K562 (cell line): ENCODE data around the gene ATP8B4. TPM values are rescaled to one million over a fixed set of nuclear protein-coding genes. Genes with fewer than 3 reads are reported as not detected.

Experiments
- ATAC-seq: fragments of 200-7000 bp; cut with Tn5 transposase; 3 replicates; pipeline ENCODE4 v1.9.1; 2020; ENCODE audit warnings: moderate library complexity
- BruUV-seq: library from RNA; stranded (reverse); fragments of 400-500 nt; replicated peaks from 2 replicates; lab custom pipeline; 2021; lab: Mats Ljungman, UMichigan
- CTCF ChIA-PET: fragments of 300-600 bp; formaldehyde crosslinking; extraction: SDS; loops from one replicate; lab custom pipeline; 2021; ENCODE audit warnings: low intra/inter-chr PET ratio; lab: Yijun Ruan, JAX
- POLR2A ChIA-PET: fragments of 300-600, 350-650 bp; sonication (Branson Sonifier 250); formaldehyde crosslinking; extraction: SDS; loops from one replicate; lab custom pipeline; 2021; ENCODE audit warnings: antibody characterized with exemption, inconsistent platforms; lab: Yijun Ruan, JAX
- DNase-seq, 4 experiments: peaks; one replicate each; pipeline versions ENCODE4 v3.0.0 to v3.0.0-alpha.2; 2011 to 2018; ENCODE audit warnings: low spot score in 3 of 4, mixed read lengths in 3 of 4; ENCODE audit errors: extremely low read depth in 1 of 4
- FAIRE-seq: peaks from 2 replicates; lab custom pipeline; 2011; peaks lifted over from hg19 to GRCh38; lab: Jason Lieb, UNC
- H2AFZ ChIP-seq: 2 replicates; pipeline ENCODE4 v1.6.0; 2011; ENCODE audit warnings: low read depth, low read length, control low read depth, inconsistent platforms
- H3K27ac ChIP-seq: fragments of 200-600 bp; 3 replicates; pipeline ENCODE4 v1.8.0; 2011; ENCODE audit warnings: low read depth, mild to moderate bottlenecking, control low read depth, inconsistent platforms, low read length, moderate library complexity, mixed read lengths; ENCODE audit errors: extremely low read depth
- H3K27me3 ChIP-seq, 2 experiments: fragments of 300-600 bp in 1 of 2; 2 replicates in 1 of 2; 3 replicates in 1 of 2; pipeline versions ENCODE4 v1.6.0 to v1.8.0; 2011; ENCODE audit warnings: inconsistent platforms in 2 of 2, low read length in 2 of 2, mild to moderate bottlenecking in 1 of 2, mixed read lengths in 1 of 2, moderate library complexity in 1 of 2; ENCODE audit not compliant: control insufficient read depth in 2 of 2, insufficient read depth in 2 of 2
- H3K36me3 ChIP-seq: fragments of 300-600 bp; 3 replicates; pipeline ENCODE4 v1.8.0; 2011; ENCODE audit warnings: mild to moderate bottlenecking, low read length, inconsistent platforms; ENCODE audit not compliant: control insufficient read depth, insufficient read depth
- H3K4me1 ChIP-seq, 2 experiments: fragments of 200-600 bp in 1 of 2; replicated peaks in 1 of 2; 2 replicates in 1 of 2; 3 replicates in 1 of 2; pipeline versions ENCODE4 v1.5.1 to v1.8.0; 2011; ENCODE audit warnings: inconsistent platforms in 2 of 2, low read length in 2 of 2, mild to moderate bottlenecking in 1 of 2, mixed read lengths in 1 of 2, moderate library complexity in 1 of 2; ENCODE audit not compliant: control insufficient read depth in 2 of 2, insufficient read depth in 2 of 2
- H3K4me2 ChIP-seq: 2 replicates; pipeline ENCODE4 v1.6.1; 2011; ENCODE audit warnings: low read length, control low read depth, inconsistent platforms, mixed read lengths; ENCODE audit not compliant: insufficient read depth
- H3K4me3 ChIP-seq: fragments of 200-600 bp; sonication (generic), shearing (Covaris generic); 2 replicates; pipeline ENCODE4 v1.5.1; 2016; ENCODE audit warnings: control low read depth, inconsistent platforms
- H3K79me2 ChIP-seq: fragments of 200-600 bp; 3 replicates; pipeline ENCODE4 v1.8.0; 2011; ENCODE audit warnings: low read length, inconsistent platforms; ENCODE audit not compliant: control insufficient read depth, insufficient read depth
- H3K9ac ChIP-seq, 2 experiments: 2 replicates each; pipeline versions ENCODE4 v1.6.0 to v1.6.1; 2011; ENCODE audit warnings: low read depth in 2 of 2, low read length in 2 of 2, control low read depth in 1 of 2, inconsistent platforms in 1 of 2, mild to moderate bottlenecking in 1 of 2, mixed read lengths in 1 of 2; ENCODE audit not compliant: insufficient read depth in 1 of 2
- H3K9me1 ChIP-seq: one replicate; pipeline ENCODE4 v1.6.0; 2011; ENCODE audit warnings: inconsistent platforms, mild to moderate bottlenecking, low read length, moderate library complexity; ENCODE audit not compliant: control insufficient read depth, insufficient read depth
- H3K9me3 ChIP-seq: replicated peaks from 2 replicates; pipeline ENCODE4 v1.5.1; 2011; ENCODE audit warnings: low read depth, low read length, inconsistent platforms; ENCODE audit not compliant: control insufficient read depth, insufficient read depth
- H4K20me1 ChIP-seq: replicated peaks from 2 replicates; pipeline ENCODE4 v1.6.1; 2011; ENCODE audit warnings: low read length, inconsistent platforms, mixed read lengths; ENCODE audit not compliant: control insufficient read depth, insufficient read depth
- ADNP ChIP-seq: fragments of 200-800 bp; sonication (Bioruptor generic); IDR thresholded peaks from 2 replicates; pipeline ENCODE4 v1.6.1; 2016; ENCODE audit warnings: missing genetic modification characterization, missing compliant biosample characterization
- ETV5 ChIP-seq: sonication (generic); formaldehyde crosslinking; IDR thresholded peaks from 2 replicates; pipeline ENCODE4 v1.4.0; 2020; ENCODE audit warnings: low read depth, mild to moderate bottlenecking, missing genetic modification reagents
- FOXP1 ChIP-seq: sonication (generic); formaldehyde crosslinking; IDR thresholded peaks from 2 replicates; pipeline ENCODE4 v1.8.0; 2022; ENCODE audit warnings: mild to moderate bottlenecking, missing genetic modification reagents
- MTF1 ChIP-seq: fragments of 250-450 bp; sonication (Bioruptor Pico); IDR thresholded peaks from 2 replicates; pipeline ENCODE4 v1.9.0; 2021; ENCODE audit warnings: moderate library complexity, mild to moderate bottlenecking, inconsistent platforms, borderline replicate concordance
- PPARD ChIP-seq: fragments of 250-450 bp; sonication (Bioruptor Pico); IDR thresholded peaks from 2 replicates; pipeline ENCODE4 v1.8.0; 2022; ENCODE audit warnings: inconsistent platforms, mild to moderate bottlenecking, moderate library complexity
- PTRF ChIP-seq: fragments of 450-650 bp; IDR thresholded peaks from 2 replicates; pipeline ENCODE4 v1.6.1; 2016; ENCODE audit warnings: mild to moderate bottlenecking, missing genetic modification characterization, missing compliant biosample characterization
- SIN3A ChIP-seq, 2 experiments: fragments of 150-350 bp in 1 of 2; IDR thresholded peaks; 2 replicates each; pipeline ENCODE4 v1.6.1; 2011 to 2016; ENCODE audit warnings: borderline replicate concordance in 2 of 2, low read depth in 2 of 2, low read length in 2 of 2, mild to moderate bottlenecking in 2 of 2, moderate library complexity in 2 of 2; ENCODE audit not compliant: control insufficient read depth in 1 of 2
- SMARCB1 ChIP-seq: IDR thresholded peaks from 2 replicates; pipeline ENCODE4 v1.6.1; 2011; ENCODE audit warnings: improper control_type of control experiment, low read depth; ENCODE audit not compliant: insufficient read length
- ZFP36 ChIP-seq: fragments of 150-350 bp; IDR thresholded peaks from 2 replicates; pipeline ENCODE4 v1.6.1; 2018; ENCODE audit warnings: low read length, low read depth; ENCODE audit not compliant: partially characterized antibody
- ZNF3 ChIP-seq: fragments of 250-450 bp; sonication (Bioruptor Pico); IDR thresholded peaks from 2 replicates; pipeline ENCODE4 v1.5.0; 2021; ENCODE audit warnings: mild to moderate bottlenecking, moderate library complexity
- ZNF586 ChIP-seq: fragments of 450-650 bp; formaldehyde crosslinking; conservative IDR thresholded peaks from 2 replicates; pipeline ENCODE4 v1.4.0; 2020; ENCODE audit warnings: mild to moderate bottlenecking, moderate library complexity
- in situ Hi-C: fragments of 300-500 bp; cut with MboI; formaldehyde crosslinking; loops from 4 replicates; pipeline ENCODE4 v1.15.0; 2018; ENCODE audit warnings: inconsistent platforms, mixed read lengths
- intact Hi-C: fragments of 100-400 bp; cut with micrococcal nuclease; formaldehyde crosslinking; loops from 2 replicates; pipeline ENCODE4 v1.14.2; 2022
- polyA plus RNA-seq, 8 experiments: library from polyadenylated mRNA; depleted of rRNA in 4 of 8; stranded (reverse) in 5 of 8; unstranded in 3 of 8; fragments of >200 nt; fragmentation: Nextera tagmentation in 2 of 8; fragmentation: Illumina TruSeq in 1 of 8; extraction: Ambion mirVana in 2 of 8; extraction: Trizol in 1 of 8; gene quantifications; 2 replicates each; pipeline versions ENCODE4 v1.2.1 to v1.2.3, GENCODE V29; 2011 to 2014; ENCODE audit warnings: inconsistent platforms in 1 of 8, missing spikeins in 1 of 8
- total RNA-seq, 7 experiments: library from RNA; depleted of rRNA in 6 of 7; stranded (reverse); fragments of >200 nt in 6 of 7; fragmentation: Illumina TruSeq in 2 of 7; extraction: Trizol in 2 of 7; gene quantifications; 2 replicates each; pipeline versions ENCODE4 v1.2.1 to v1.2.3, GENCODE V29; 2011 to 2021; ENCODE audit warnings: low replicate concordance in 1 of 7
- TF ChIP-seq, protein P1 (sequence below): fragments of 250-450 bp; sonication (Bioruptor Pico); IDR thresholded peaks from 2 replicates; pipeline ENCODE4 v1.4.0; 2020
- TF ChIP-seq, protein P2 (sequence below): sonication (generic); formaldehyde crosslinking; IDR thresholded peaks from 2 replicates; pipeline ENCODE4 v1.8.0; 2022; ENCODE audit warnings: missing genetic modification reagents, mild to moderate bottlenecking, borderline replicate concordance

Gene ATP8B4
- total and polyA plus RNA-seq, 9 of the 15 experiments (the other 6 are each of a cell fraction or from before 2014, with no cell fraction given) = 0.14 to 2.5 (median 0.44) TPM

DNA sequence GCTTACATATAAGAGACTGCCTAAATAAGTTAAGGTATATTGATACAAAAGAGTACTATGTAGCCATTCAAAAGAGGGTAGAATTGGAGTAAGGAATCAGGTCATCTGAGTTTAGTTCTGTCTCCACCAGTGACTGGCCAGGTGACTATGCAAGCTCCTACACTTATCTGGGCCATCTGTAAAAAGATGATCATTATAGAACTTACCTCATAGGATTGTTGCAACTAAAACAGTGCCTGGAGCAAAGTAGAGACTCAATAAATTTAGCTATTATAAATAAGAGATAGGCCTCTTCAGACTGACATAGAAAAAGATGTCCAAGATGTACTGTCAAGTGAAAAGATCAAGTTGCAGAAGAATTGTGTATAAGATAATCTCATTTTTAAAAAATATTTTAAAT is 1.7 kb upstream of the ATP8B4 start:
- FAIRE-seq (no peak), ATAC-seq (no peak), DNase-seq (no peak)
- no peaks in the 10 kb centered on the region for H3K36me3 ChIP-seq
- no peaks in the 10 kb centered on the region; a peak in 3 of 5 replicates for H3K4me1 ChIP-seq
- H3K9me3 ChIP-seq = no peaks in the 10 kb centered on the region
- H3K4me2 ChIP-seq = no peak overlapping the region
- intact Hi-C loops = no loop called here
- no peak overlapping the region for H3K27ac ChIP-seq
- in situ Hi-C loops = no loop called here
- no peaks in the 10 kb centered on the region for H3K9me1 ChIP-seq
- H3K4me3 ChIP-seq = no peak overlapping the region
- TF ChIP-seq PPARD (CRISPR knock-in tag) (no peak), SIN3A (IDR thresholded peaks at IDR 0.05; ENCODE audit: borderline replicate concordance in 2 of 2, control insufficient read depth in 1 of 2, low read depth in 2 of 2, low read length in 2 of 2) (no peak)
- TF ChIP-seq, protein P1, sequence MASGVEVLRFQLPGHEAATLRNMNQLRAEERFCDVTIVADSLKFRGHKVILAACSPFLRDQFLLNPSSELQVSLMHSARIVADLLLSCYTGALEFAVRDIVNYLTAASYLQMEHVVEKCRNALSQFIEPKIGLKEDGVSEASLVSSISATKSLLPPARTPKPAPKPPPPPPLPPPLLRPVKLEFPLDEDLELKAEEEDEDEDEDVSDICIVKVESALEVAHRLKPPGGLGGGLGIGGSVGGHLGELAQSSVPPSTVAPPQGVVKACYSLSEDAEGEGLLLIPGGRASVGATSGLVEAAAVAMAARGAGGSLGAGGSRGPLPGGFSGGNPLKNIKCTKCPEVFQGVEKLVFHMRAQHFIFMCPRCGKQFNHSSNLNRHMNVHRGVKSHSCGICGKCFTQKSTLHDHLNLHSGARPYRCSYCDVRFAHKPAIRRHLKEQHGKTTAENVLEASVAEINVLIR (CRISPR knock-in tag) = no peak
- CTCF ChIA-PET = no interaction called here
- H3K79me2 ChIP-seq = no peaks in the 10 kb centered on the region
- no peak overlapping the region for H2AFZ ChIP-seq
- BruUV-seq = no TSS peak
- H3K9ac ChIP-seq = no peak overlapping the region
- H3K27me3 ChIP-seq = no peaks in the 10 kb centered on the region
- POLR2A ChIA-PET = no interaction called here
- no peaks in the 10 kb centered on the region for H4K20me1 ChIP-seq

DNA sequence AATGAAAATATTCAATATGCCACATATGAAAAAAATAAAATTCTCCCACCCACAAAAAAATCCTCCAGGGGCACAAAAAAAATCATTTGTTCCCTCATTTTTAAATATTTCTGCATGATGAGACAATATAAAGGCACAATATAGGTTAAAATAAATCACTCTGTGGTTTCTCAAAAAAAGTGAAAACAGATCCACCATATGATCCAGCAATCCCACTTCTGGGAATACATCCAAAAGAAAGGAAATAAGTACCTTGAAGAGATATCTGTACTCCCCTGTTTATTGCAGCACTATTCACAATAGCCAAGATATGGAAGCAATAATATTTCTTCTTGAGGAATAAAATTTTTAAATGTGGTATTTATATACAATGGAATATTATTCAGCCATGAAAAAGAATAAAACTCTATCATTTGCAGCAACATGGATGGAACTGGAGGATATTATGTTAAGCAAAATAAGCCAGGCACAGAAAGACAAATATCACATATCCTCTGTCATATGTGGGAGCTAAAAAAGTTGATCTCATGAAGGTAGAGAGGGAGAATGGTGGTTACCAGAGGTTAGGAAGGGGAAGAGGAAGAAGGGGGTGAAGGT is 1.5 kb downstream of the ATP8B4 start:
- in situ Hi-C loops = no loop called here
- Histone ChIP-seq H3K9me1 (no peaks in the 10 kb centered on the region), H3K27me3 (no peaks in the 10 kb centered on the region), H3K27ac (no peak overlapping the region), H2AFZ (no peak overlapping the region), H3K4me1 (peaks cover 0 to 3% of the 10 kb centered on the region in 2 experiments; a peak in 3 of 5 replicates), H3K4me2 (no peak overlapping the region), H3K4me3 (no peak overlapping the region), H3K79me2 (no peaks in the 10 kb centered on the region), H3K9ac (no peak overlapping the region), H3K36me3 (no peaks in the 10 kb centered on the region), H3K9me3 (no peaks in the 10 kb centered on the region), H4K20me1 (no peaks in the 10 kb centered on the region)
- CTCF ChIA-PET = no interaction called here
- intact Hi-C loops = no loop called here
- no peak for ATAC-seq
- DNase-seq = no peak
- FAIRE-seq = no peak
- POLR2A ChIA-PET = no interaction called here
- no TSS peak for BruUV-seq
- no peak for TF ChIP-seq PTRF (tag)
- TF ChIP-seq FOXP1 = no peak
- no peak for TF ChIP-seq ETV5
- TF ChIP-seq, protein P2, sequence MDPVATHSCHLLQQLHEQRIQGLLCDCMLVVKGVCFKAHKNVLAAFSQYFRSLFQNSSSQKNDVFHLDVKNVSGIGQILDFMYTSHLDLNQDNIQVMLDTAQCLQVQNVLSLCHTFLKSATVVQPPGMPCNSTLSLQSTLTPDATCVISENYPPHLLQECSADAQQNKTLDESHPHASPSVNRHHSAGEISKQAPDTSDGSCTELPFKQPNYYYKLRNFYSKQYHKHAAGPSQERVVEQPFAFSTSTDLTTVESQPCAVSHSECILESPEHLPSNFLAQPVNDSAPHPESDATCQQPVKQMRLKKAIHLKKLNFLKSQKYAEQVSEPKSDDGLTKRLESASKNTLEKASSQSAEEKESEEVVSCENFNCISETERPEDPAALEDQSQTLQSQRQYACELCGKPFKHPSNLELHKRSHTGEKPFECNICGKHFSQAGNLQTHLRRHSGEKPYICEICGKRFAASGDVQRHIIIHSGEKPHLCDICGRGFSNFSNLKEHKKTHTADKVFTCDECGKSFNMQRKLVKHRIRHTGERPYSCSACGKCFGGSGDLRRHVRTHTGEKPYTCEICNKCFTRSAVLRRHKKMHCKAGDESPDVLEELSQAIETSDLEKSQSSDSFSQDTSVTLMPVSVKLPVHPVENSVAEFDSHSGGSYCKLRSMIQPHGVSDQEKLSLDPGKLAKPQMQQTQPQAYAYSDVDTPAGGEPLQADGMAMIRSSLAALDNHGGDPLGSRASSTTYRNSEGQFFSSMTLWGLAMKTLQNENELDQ = no peak
- TF ChIP-seq SMARCB1 = no peak
- TF ChIP-seq ZNF3 (CRISPR knock-in tag) = no peak
- no peak for TF ChIP-seq ZNF586
- TF ChIP-seq MTF1 = no peak
- 0 out of 2 replicates have a peak, but pooled peaks have one; percentile 15 for TF ChIP-seq ADNP (tag)
- no peak for TF ChIP-seq ZFP36
